CD14-positive monocyte (primary cell): ENCODE data around the gene GYS1. TPM values are rescaled to one million over a fixed set of nuclear protein-coding genes. Genes with fewer than 3 reads are reported as not detected.
A peak's percentile ranks its signal among the peaks of the same experiment; 100 is the strongest.

ENCODE experiments used
- DNase-seq, 3 donors: peaks; one replicate each; pipeline ENCODE4 v3.0.0-alpha.2; 2011 to 2022
- H2AFZ ChIP-seq: 2 replicates; pipeline ENCODE4 v1.6.0; 2012; ENCODE audit warnings: mild to moderate bottlenecking, low read depth, low read length, inconsistent platforms; ENCODE audit not compliant: insufficient read depth, poor library complexity, severe bottlenecking
- H3K27ac ChIP-seq, 2 donors: 1 replicate in 1 of 2; 2 replicates in 1 of 2; pipeline ENCODE4 v1.5.1; 2012 to 2013; ENCODE audit warnings: low read length in 2 of 2, control low read depth in 1 of 2, inconsistent platforms in 1 of 2, low read depth in 1 of 2, mild to moderate bottlenecking in 1 of 2
- H3K27me3 ChIP-seq, 2 donors: one replicate each; pipeline versions ENCODE4 v1.6.0 to v1.6.1; 2011 to 2013; ENCODE audit warnings: low read length in 2 of 2; ENCODE audit not compliant: control insufficient read depth in 2 of 2, insufficient read depth in 2 of 2
- H3K36me3 ChIP-seq, 2 donors: replicated peaks in 1 of 2; 1 replicate in 1 of 2; 2 replicates in 1 of 2; pipeline versions ENCODE4 v1.5.1 to v1.6.1; 2012 to 2013; ENCODE audit warnings: low read length in 2 of 2, control low read depth in 1 of 2, inconsistent platforms in 1 of 2, mild to moderate bottlenecking in 1 of 2; ENCODE audit not compliant: insufficient read depth in 2 of 2, control insufficient read depth in 1 of 2
- H3K4me1 ChIP-seq, 2 donors: 1 replicate in 1 of 2; 2 replicates in 1 of 2; pipeline versions ENCODE4 v1.5.1 to v1.6.1; 2012 to 2013; ENCODE audit warnings: low read length in 2 of 2, control low read depth in 1 of 2, inconsistent platforms in 1 of 2, mild to moderate bottlenecking in 1 of 2, moderate library complexity in 1 of 2; ENCODE audit not compliant: insufficient read depth in 2 of 2, control insufficient read depth in 1 of 2
- H3K4me2 ChIP-seq: replicated peaks from 2 replicates; pipeline ENCODE3; 2012; ENCODE audit warnings: low read length, moderate library complexity, mild to moderate bottlenecking; ENCODE audit not compliant: poor library complexity, severe bottlenecking; ENCODE audit errors: extremely low read depth
- H3K4me3 ChIP-seq, 3 experiments: fragments of 200-600 bp in 1 of 3; sonication (generic) in 1 of 3; replicated peaks in 1 of 3; 1 replicate in 2 of 3; 2 replicates in 1 of 3; pipeline ENCODE4 v1.5.1; 2011 to 2013; ENCODE audit warnings: low read length in 3 of 3, mild to moderate bottlenecking in 3 of 3, control low read depth in 2 of 3, low read depth in 2 of 3, inconsistent platforms in 1 of 3, moderate library complexity in 1 of 3
- H3K79me2 ChIP-seq: 2 replicates; pipeline ENCODE4 v1.6.0; 2012; ENCODE audit warnings: mild to moderate bottlenecking, control low read depth, inconsistent platforms, low read length, moderate library complexity; ENCODE audit not compliant: insufficient read depth
- H3K9ac ChIP-seq: 2 replicates; pipeline ENCODE4 v1.6.0; 2017; ENCODE audit warnings: low read length, mild to moderate bottlenecking; ENCODE audit not compliant: insufficient read depth, poor library complexity, severe bottlenecking
- H3K9me3 ChIP-seq, 2 donors: replicated peaks in 1 of 2; 1 replicate in 1 of 2; 2 replicates in 1 of 2; pipeline versions ENCODE4 v1.5.1 to v1.6.1; 2012 to 2013; ENCODE audit warnings: low read length in 2 of 2, control low read depth in 1 of 2; ENCODE audit not compliant: control insufficient read depth in 1 of 2, insufficient read depth in 1 of 2
- H4K20me1 ChIP-seq: 2 replicates; pipeline ENCODE4 v1.6.0; 2012; ENCODE audit warnings: mild to moderate bottlenecking, low read length, control low read depth, moderate library complexity; ENCODE audit not compliant: insufficient read depth
- H3K27ac Mint-ChIP-seq, 7 donors: one replicate each; pipeline ENCODE4 v1.8.0; 2020; ENCODE audit warnings: mild to moderate bottlenecking in 7 of 7, mixed read lengths in 7 of 7, moderate library complexity in 6 of 7, inconsistent platforms in 2 of 7
- H3K27me3 Mint-ChIP-seq, 3 donors: one replicate each; pipeline ENCODE4 v1.8.0; 2021 to 2022; ENCODE audit warnings: low read depth in 3 of 3, mild to moderate bottlenecking in 3 of 3, mixed read lengths in 3 of 3, moderate library complexity in 3 of 3, inconsistent platforms in 1 of 3
- H3K36me3 Mint-ChIP-seq, 2 donors: one replicate each; pipeline ENCODE4 v1.8.0; 2020; ENCODE audit warnings: mixed read lengths in 2 of 2, inconsistent platforms in 1 of 2, mild to moderate bottlenecking in 1 of 2
- H3K4me1 Mint-ChIP-seq: one replicate; pipeline ENCODE4 v1.8.0; 2020; ENCODE audit warnings: mild to moderate bottlenecking, mixed read lengths
- H3K4me3 Mint-ChIP-seq, 2 donors: one replicate each; pipeline ENCODE4 v1.8.0; 2020; ENCODE audit warnings: mild to moderate bottlenecking in 2 of 2, mixed read lengths in 2 of 2, moderate library complexity in 1 of 2
- H3K9me3 Mint-ChIP-seq, 7 donors: one replicate each; pipeline ENCODE4 v1.8.0; 2020 to 2022; ENCODE audit warnings: mixed read lengths in 7 of 7, mild to moderate bottlenecking in 6 of 7, moderate library complexity in 6 of 7, inconsistent platforms in 2 of 7
- WGBS: methylation state at CpG from one replicate; pipeline ENCODE4 v1.1.5; 2013; ENCODE audit warnings: missing lambda C conversion rate; ENCODE audit not compliant: insufficient coverage; 5-methylcytosine and 5-hydroxymethylcytosine counted together
- intact Hi-C, 2 donors: fragments of 100-400 bp; cut with micrococcal nuclease; formaldehyde crosslinking; loops; one replicate each; pipeline versions ENCODE4 v1.15.0 to v1.15.1; 2023
- polyA plus RNA-seq, 3 donors: library from polyadenylated mRNA; depleted of rRNA in 1 of 3; unstranded in 2 of 3; stranded (reverse) in 1 of 3; fragments of 300-500 nt in 2 of 3; fragments of >200 nt in 1 of 3; fragmentation: Illumina TruSeq in 2 of 3; gene quantifications; 1 replicate in 2 of 3; 2 replicates in 1 of 3; pipeline ENCODE4 v1.2.3, GENCODE V29; 2012 to 2021
- TF ChIP-seq, protein P1 (sequence below): fragments of 200-600 bp; IDR thresholded peaks from one replicate; pipeline ENCODE4 v1.8.0; 2022; ENCODE audit warnings: antibody characterized with exemption, mild to moderate bottlenecking

Gene GYS1
- polyA plus RNA-seq, 3 donors = 13.3 to 26.0 (median 21.3) TPM

- DNase-seq = no peak
- H3K4me2 ChIP-seq = peak overlapping the region; percentile 98
- peak overlapping the region; percentile 85 for H3K9ac ChIP-seq
- peaks cover 26% of the 10 kb centered on the region for H3K4me1 Mint-ChIP-seq
- peaks cover 0 to 1% (median 0%) of the 10 kb centered on the region in 7 donors for H3K9me3 Mint-ChIP-seq
- peaks cover 18 to 27% of the 10 kb centered on the region in 2 donors for H3K36me3 ChIP-seq
- H3K27me3 ChIP-seq = no peaks in the 10 kb centered on the region
- 0% methylated on average over 16 of the region's 20 CpGs for WGBS
- H3K27me3 Mint-ChIP-seq = peaks cover 0 to 3% (median 0%) of the 10 kb centered on the region in 3 donors
- H3K27ac ChIP-seq = peak overlapping the region; percentile 86 to 94
- intact Hi-C loops = loop anchor here in 1 of 2 donors (10.0 kb wide), 1 partner anchor 668 kb away; the partner anchor contains the start of gene EMP3
- H3K79me2 ChIP-seq = peaks cover 71% of the 10 kb centered on the region
- peak overlapping the region; percentile 91 to 99 (median 97) for H3K27ac Mint-ChIP-seq
- peaks cover 8% of the 10 kb centered on the region for H4K20me1 ChIP-seq
- TF ChIP-seq, protein P1, sequence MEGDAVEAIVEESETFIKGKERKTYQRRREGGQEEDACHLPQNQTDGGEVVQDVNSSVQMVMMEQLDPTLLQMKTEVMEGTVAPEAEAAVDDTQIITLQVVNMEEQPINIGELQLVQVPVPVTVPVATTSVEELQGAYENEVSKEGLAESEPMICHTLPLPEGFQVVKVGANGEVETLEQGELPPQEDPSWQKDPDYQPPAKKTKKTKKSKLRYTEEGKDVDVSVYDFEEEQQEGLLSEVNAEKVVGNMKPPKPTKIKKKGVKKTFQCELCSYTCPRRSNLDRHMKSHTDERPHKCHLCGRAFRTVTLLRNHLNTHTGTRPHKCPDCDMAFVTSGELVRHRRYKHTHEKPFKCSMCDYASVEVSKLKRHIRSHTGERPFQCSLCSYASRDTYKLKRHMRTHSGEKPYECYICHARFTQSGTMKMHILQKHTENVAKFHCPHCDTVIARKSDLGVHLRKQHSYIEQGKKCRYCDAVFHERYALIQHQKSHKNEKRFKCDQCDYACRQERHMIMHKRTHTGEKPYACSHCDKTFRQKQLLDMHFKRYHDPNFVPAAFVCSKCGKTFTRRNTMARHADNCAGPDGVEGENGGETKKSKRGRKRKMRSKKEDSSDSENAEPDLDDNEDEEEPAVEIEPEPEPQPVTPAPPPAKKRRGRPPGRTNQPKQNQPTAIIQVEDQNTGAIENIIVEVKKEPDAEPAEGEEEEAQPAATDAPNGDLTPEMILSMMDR = no peak
- H3K36me3 Mint-ChIP-seq = peaks cover 20 to 39% of the 10 kb centered on the region in 2 donors
- H3K9me3 ChIP-seq = no peaks in the 10 kb centered on the region
- peak overlapping the region; percentile 78 to 98 (median 93) for H3K4me3 ChIP-seq
- H3K4me3 Mint-ChIP-seq = peak overlapping the region; percentile 92 to 94
- peaks cover 25 to 40% of the 10 kb centered on the region in 2 donors for H3K4me1 ChIP-seq
- peak overlapping the region; percentile 95 for H2AFZ ChIP-seq
Measured at GRCh38 chr19:48992581-48993174, 431 bp downstream of the GYS1 start.

DNA sequence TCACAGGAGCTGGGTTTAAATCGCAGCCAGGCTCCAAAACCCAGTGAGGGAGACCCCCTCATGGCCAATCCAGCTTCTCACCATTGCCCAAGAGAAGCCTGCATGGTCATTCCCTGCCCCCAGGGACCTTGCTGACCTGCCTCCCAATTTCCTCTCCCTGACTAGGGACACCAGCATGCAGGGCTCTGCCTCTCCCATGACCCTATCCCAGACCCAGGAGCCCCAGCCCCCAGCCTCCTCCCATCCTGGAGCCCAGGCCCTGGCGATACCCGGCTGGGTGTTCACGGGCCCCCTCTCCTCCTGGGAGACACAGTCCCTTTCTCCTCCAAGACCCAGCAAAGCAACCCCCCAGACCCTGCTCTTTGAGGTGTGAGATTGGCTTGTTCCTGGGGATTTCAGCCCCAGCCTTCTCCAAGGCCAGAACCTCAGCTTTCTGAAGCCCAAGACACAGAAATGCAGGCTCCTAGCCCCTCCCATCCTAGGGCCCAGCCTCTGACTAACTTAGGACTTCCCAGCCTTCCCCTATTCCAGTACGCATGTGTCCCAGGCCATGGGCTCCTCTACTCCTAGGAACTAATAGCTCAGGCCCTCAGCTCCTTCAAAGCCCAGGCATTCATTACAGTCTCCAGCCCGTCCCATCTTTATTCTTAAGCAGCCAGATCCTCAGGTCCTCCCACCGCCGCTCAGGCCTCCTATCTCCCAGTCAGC lies 1.1 kb downstream of the GYS1 start:
- Histone ChIP-seq H3K4me3 (peak overlapping the region; percentile 78 to 98 (median 93)), H2AFZ (peak overlapping the region; percentile 95), H3K9me3 (no peaks in the 10 kb centered on the region), H3K36me3 (peaks cover 18 to 33% of the 10 kb centered on the region in 2 donors), H3K79me2 (peaks cover 65% of the 10 kb centered on the region), H3K27me3 (no peaks in the 10 kb centered on the region), H3K4me2 (peak overlapping the region; percentile 98), H4K20me1 (peaks cover 8% of the 10 kb centered on the region), H3K9ac (peak overlapping the region; percentile 85), H3K27ac (peak overlapping the region; percentile 86 to 94), H3K4me1 (peaks cover 25 to 40% of the 10 kb centered on the region in 2 donors)
- WGBS = 21% methylated on average over 4 of the region's 8 CpGs
- DNase-seq = peak; percentile 39 to 91 (median 50)
- intact Hi-C loops = loop anchor here in 1 of 2 donors (10.0 kb wide), 1 partner anchor 667 kb away; the partner anchor contains the start of gene EMP3
- Mint-ChIP-seq H3K4me3 (peak overlapping the region; percentile 92 to 94), H3K27me3 (peaks cover 0 to 3% (median 0%) of the 10 kb centered on the region in 3 donors), H3K9me3 (peaks cover 0 to 1% (median 0%) of the 10 kb centered on the region in 7 donors), H3K36me3 (peaks cover 22 to 45% of the 10 kb centered on the region in 2 donors), H3K4me1 (peaks cover 26% of the 10 kb centered on the region), H3K27ac (peak overlapping the region; percentile 91 to 99 (median 97))
- TF ChIP-seq, protein P1 = no peak
